ENCODE results near the gene PTAR1.

Gene PTAR1

DNA sequence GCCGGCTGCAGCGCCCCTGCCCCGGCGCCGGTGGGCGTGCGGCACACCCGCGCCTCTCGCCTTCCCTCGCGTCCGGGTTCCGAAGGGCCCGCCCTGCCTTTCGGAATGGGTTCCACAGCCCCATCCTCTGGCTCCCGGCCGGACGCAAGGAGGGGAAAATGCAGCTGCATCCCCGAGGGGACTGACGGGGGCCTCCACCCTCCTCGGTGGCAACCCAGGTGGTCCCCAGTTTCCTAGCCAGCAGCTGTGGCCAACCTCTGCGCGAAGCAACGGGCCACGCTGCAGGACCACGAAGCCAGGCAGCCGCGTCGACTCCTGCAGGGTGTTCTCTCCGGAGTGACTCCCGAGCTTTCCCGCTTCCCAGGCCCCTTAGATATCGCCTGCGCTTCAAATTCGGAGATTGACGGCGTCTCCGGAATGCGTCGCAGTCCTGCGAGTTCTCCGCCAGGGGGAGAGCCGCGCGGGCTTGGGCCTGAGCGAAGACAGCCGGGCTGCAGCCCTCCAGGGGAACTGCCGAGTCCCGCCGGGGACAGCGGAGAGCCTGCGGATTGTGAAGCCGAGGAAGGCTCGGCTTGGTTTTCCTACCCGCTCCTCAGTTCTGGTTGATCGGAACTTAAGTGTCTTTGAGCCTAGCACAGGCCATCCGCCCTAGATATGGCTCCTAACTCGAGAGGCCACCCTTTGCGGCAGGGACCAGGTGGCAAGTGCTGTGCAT, 87.1 kb downstream of the PTAR1 start:
- peak; percentile 58 for DNase-seq

DNA sequence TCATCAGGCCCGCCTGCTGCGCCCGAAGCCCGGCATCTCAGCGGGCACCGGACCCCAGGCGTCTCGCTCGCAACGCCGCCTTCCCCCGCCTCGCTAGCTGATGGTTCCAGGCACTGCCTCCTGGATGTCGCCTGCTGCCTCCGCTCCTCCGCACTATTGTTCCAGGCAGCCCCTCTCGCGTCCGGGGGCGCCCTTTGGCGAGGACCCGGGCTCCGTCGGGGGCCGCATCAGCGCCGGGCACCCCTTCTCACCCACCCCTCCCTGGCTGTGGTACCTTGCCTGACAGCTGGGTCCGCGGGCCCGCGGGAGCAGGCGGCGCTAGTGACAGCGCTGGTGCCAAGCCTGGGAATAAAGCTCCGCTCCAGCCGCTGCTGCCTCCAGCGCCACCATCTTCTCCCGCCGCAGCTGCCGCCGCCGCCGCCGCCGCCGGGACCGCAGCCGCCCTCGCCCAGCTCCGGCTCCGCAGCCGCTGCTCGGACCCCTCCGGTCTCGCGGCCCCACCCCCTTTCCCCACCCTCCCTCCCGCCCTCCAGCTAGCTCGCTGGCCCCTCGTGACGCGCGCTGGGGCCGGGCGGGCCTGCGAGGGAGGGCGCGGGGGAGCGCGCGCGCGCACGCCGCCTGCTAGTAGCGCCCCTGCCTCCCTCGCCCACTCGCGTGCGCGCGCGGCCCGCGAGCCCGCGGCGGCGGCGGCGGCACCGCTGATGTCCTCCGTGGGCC, 87.8 kb downstream of the PTAR1 start, which contains the start of gene APBA1:
Gene APBA1 (minus strand): TSS at position 493 of the 717 bp plus-strand sequence.
- peak; percentile 32 for DNase-seq

DNA sequence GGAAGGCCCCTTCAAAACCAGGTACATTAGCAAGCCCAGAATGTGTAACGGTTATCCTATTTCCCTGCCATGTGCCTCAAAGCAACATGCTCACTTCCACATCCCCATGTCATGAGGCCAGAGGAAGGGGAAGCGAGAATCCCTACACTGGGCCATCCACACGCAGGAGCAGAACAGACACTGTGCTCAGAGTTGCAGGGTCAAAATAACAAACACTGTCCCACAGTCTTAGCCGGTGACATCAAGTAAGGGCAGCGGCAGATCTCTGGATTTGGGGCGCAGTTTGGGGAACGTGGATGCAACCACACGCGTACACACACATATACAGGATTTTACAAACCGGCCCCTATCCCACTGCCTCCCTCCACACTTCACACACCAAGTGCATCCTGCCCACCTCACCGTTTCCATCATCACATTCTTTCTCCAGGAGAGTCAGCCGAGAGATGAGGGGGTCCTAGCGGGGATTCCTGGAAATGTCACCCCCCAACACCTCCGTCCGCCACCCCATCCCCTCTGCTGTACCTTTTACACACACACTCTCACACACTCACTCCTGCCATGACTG, 88.4 kb downstream of the PTAR1 start:
- DNase-seq: no peak

DNA sequence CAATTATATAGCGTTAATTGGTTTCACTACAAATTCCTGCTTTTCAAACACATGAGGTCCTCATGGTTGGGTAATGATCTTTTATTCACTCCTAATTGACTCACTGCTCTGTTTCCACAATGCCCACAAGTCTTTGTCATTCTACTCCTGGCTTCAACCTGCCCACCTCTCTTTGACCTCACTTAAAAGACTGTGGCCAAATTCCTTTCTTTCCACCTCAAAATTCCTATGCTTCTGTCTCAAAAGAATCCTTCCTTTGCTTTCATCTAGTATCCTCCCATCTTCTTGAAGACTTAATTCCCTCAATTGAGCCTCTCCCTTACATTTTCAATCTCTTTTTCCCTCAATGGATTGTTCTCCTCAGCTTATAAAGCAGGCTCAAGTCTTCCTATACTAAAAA, 92.5 kb downstream of the PTAR1 start:
- DNase-seq: no peak

DNA sequence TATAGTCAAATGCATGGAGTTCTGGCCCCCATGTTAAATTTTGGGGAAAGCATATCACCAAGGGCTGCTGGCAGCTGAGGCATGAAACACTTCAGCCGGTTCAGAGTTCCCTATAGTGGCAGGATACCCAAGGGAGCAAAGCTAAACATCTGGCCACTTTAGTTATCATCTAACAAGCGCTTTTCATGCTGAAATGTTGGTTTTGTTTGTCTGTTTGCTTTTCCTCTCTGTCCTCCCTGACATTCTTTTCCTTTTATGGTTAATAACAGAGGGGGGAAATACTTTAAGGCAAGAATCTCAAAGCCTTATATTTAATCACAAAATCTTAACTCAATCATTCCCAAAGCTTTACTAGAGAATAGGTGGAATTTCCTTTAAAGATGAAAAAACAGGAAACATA, 99.5 kb downstream of the PTAR1 start:
- DNase-seq: no peak

Data from stimulated activated naive CD4-positive, alpha-beta T cell treated with Interleukin-2 at 50 U/mL for 16 hours (primary cell).